Neural crest cell (in vitro differentiated cells): ENCODE measurements around the gene EMC9. TPM values are rescaled to one million over a fixed set of nuclear protein-coding genes. Genes with fewer than 3 reads are reported as not detected.

Experiments
- DNase-seq: peaks from one replicate; pipeline ENCODE4 v3.0.0; 2021; ENCODE audit warnings: low read depth, mixed read lengths, low spot score
- H3K27ac Mint-ChIP-seq: one replicate; pipeline ENCODE4 v1.8.0; 2021; ENCODE audit warnings: mild to moderate bottlenecking, mixed read lengths; ENCODE audit not compliant: unreplicated experiment
- H3K27me3 Mint-ChIP-seq: 2 replicates; pipeline ENCODE4 v1.8.0; 2021; ENCODE audit warnings: low read depth, mild to moderate bottlenecking, mixed read lengths
- H3K36me3 Mint-ChIP-seq: 2 replicates; pipeline ENCODE4 v1.8.0; 2021; ENCODE audit warnings: low read depth, mild to moderate bottlenecking, mixed read lengths
- H3K4me1 Mint-ChIP-seq: 2 replicates; pipeline ENCODE4 v1.8.0; 2021; ENCODE audit warnings: mixed read lengths
- H3K4me3 Mint-ChIP-seq: one replicate; pipeline ENCODE4 v1.8.0; 2021; ENCODE audit warnings: mild to moderate bottlenecking, mixed read lengths
- H3K9me3 Mint-ChIP-seq: 2 replicates; pipeline ENCODE4 v1.8.0; 2021; ENCODE audit warnings: mixed read lengths
- total RNA-seq: library from RNA; stranded (reverse); gene quantifications from 2 replicates; pipeline ENCODE4 v1.2.1, GENCODE V29; 2021
- TF ChIP-seq, protein P1 (sequence below): fragments of 200-600 bp; sonication (generic); conservative IDR thresholded peaks from 2 replicates; pipeline ENCODE4 v1.5.0; 2021; ENCODE audit warnings: antibody characterized with exemption, mild to moderate bottlenecking

The EMC9 gene
- total RNA-seq, 1 donor from 2014 or later, result 28.3 TPM

DNA sequence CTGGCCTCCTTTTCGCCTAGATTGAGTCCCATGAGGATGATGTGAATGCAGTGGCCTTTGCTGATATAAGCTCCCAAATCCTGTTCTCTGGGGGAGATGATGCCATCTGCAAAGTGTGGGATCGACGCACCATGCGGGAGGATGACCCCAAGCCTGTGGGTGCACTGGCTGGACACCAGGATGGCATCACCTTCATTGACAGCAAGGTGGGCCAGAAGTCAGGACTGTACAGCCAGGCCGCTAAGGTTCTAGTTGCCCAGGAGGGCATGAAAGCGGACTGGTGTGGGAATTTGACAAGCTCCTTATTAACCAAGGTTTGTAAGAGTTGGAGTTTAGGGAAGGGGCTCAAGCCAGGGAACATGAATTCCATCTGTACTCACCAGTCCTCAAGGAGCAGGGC lies 21.7 kb downstream of the EMC9 start:
- Mint-ChIP-seq H3K27me3 (no peaks in the 10 kb centered on the region), H3K36me3 (peaks cover 2% of the 10 kb centered on the region), H3K4me1 (peaks cover 20% of the 10 kb centered on the region), H3K9me3 (no peaks in the 10 kb centered on the region), H3K4me3 (no peak overlapping the region), H3K27ac (no peak overlapping the region)
- DNase-seq, result no peak
- TF ChIP-seq, protein P1, sequence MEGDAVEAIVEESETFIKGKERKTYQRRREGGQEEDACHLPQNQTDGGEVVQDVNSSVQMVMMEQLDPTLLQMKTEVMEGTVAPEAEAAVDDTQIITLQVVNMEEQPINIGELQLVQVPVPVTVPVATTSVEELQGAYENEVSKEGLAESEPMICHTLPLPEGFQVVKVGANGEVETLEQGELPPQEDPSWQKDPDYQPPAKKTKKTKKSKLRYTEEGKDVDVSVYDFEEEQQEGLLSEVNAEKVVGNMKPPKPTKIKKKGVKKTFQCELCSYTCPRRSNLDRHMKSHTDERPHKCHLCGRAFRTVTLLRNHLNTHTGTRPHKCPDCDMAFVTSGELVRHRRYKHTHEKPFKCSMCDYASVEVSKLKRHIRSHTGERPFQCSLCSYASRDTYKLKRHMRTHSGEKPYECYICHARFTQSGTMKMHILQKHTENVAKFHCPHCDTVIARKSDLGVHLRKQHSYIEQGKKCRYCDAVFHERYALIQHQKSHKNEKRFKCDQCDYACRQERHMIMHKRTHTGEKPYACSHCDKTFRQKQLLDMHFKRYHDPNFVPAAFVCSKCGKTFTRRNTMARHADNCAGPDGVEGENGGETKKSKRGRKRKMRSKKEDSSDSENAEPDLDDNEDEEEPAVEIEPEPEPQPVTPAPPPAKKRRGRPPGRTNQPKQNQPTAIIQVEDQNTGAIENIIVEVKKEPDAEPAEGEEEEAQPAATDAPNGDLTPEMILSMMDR, result no peak

DNA sequence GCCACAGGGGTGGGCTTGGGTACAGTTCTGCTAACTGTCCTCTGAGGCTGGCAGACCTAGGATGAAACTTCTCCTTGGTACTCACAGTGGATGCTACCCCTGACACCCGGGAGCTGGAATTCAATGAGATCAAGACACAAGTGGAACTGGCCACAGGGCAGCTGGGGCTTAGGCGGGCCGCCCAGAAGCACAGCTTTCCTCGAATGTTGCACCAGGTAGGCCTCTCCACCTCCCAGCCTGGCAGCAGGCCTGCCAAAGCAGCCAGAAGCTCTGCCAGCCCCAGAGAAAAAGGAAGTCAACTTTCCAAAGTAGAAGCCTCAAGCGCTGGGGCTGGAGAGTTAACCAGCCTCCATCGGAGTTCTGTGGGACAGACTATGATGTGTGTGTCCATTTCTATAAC lies 24.2 kb downstream of the EMC9 start:
- H3K4me1 Mint-ChIP-seq, result peaks cover 26% of the 10 kb centered on the region
- peaks cover 2% of the 10 kb centered on the region for H3K36me3 Mint-ChIP-seq
- TF ChIP-seq, protein P1, result no peak
- H3K9me3 Mint-ChIP-seq, result no peaks in the 10 kb centered on the region
- no peaks in the 10 kb centered on the region for H3K27me3 Mint-ChIP-seq
- DNase-seq, result no peak
- no peak overlapping the region for H3K4me3 Mint-ChIP-seq
- H3K27ac Mint-ChIP-seq, result no peak overlapping the region

DNA sequence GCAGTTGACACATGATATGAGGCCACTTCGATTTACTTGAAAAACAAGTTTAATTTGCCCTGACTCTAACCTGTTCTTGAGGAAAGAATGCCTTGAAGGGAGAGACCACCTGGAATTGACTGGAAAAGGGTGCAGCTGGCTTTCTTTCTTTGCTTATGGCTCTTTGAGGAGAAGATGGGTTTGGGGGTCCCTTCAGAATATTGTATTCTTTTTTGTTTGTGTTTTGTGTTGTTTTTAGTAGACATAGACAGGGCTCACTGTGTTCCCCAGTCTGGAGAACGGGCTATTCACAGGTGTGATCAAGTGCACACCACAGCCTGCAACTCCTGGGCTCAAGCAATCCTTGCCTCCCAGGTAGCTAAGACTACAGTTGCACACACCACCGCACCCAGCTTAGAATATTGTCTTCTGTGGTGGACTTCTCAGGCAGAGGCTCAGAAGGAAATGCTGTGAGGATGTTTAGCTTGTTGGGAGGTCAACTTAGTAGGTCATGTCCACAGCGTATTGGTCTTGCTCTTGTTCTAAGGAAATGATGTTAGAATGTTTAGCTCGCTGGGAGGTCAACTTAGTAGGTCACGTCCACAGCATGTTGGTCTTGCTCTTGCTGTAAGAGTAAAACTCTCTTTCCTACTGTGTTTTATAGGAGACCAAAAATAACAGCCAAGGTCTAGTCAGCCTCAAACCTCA lies 25.1 kb downstream of the EMC9 start:
- TF ChIP-seq, protein P1, result no peak
- Mint-ChIP-seq H3K27ac (no peak overlapping the region), H3K36me3 (peaks cover 2% of the 10 kb centered on the region), H3K9me3 (no peaks in the 10 kb centered on the region), H3K27me3 (no peaks in the 10 kb centered on the region), H3K4me1 (peaks cover 26% of the 10 kb centered on the region), H3K4me3 (peak overlapping the region; percentile 99)
- no peak for DNase-seq

DNA sequence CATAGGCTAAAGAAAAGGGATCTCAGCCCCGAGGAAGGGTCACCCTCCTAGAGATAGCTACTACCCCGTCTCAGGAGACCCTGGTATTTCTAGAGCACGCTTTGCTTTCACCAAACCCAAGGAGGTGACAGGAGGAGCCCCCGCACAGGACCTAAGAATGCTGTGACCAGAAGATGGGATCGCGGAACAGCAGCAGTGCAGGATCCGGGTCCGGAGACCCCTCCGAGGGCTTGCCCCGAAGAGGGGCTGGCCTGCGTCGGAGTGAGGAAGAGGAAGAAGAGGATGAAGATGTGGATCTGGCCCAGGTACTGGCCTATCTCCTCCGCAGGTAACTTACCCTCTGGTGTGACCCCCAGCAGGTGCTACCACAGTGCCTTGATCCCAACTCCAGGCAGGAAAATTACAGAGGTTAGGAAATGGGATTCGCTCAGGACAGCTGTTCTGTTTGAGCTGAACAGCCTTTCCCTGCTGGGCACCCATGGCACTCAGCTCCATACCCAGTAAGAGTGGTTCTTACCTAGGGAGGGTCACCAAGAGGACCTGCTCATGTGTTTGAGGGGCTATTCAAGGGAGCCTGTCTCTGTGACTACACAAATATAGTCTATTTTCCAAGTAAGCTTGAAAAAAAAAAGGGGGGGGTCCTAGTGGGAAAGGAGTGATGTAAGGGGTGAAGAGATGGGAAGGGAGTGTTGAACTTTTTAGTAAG lies 25.8 kb downstream of the EMC9 start:
- H3K27me3 Mint-ChIP-seq, result no peaks in the 10 kb centered on the region
- peaks cover 2% of the 10 kb centered on the region for H3K36me3 Mint-ChIP-seq
- DNase-seq, result no peak
- H3K4me3 Mint-ChIP-seq, result peak overlapping the region; percentile 99
- peaks cover 26% of the 10 kb centered on the region for H3K4me1 Mint-ChIP-seq
- H3K27ac Mint-ChIP-seq, result peak overlapping the region; percentile 99
- TF ChIP-seq, protein P1, result no peak
- no peaks in the 10 kb centered on the region for H3K9me3 Mint-ChIP-seq

DNA sequence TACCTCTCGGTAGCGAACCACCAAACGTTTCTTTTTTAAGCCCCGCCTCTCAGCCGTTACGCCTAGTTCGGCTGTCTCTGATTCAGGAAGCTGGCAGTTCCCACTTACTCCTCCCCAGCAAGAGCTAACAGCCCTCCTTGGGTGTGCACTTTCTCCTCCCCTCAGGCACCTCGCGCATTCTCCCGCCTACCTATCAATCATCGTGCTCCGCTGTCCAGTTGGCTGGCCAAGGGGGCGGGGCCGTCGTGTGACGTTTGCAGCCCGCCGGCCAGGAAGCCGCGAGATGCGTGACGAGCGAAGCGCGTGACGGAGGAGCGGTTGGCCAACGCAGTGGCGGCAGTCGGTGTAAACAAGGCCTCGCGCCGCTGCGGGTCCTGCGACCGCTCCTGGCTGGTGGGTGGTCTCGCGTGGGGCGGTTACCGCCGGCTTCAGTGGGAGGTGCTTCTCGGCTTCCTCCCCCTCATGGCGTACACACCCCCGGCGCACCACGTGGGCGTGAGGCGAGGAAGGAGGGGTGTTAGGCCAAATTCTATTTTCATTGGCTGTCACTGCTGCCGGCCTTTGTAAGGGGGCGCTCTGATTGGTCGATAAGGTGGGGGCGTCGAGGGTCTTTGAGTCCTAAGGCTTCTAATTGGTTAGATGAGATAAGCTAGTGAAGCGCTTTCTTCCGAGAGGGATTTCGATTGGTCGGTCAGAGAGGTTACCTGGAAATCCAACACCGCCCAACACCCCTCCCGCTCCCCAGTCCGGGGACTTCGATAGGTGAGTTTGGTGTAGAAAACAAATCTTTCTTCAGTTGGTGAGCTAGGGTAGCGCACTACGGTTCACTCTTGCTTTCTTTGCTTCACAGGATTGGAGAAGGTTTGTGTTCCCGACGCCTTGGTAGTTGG lies 26.6 kb downstream of the EMC9 start, which contains the start of the genes DCAF11 and NRL:
Gene DCAF11, plus strand, starts transcription at position 246 of the 890 bp plus-strand sequence. CDS start 818 bp downstream, outside the sequence.
Gene NRL, minus strand, starts transcription at position 418 of the 890 bp plus-strand sequence. CDS start 32,101 bp downstream, outside the sequence.
- peak within 1 kb of the TSS; percentile 99 for H3K4me3 Mint-ChIP-seq
- H3K4me1 Mint-ChIP-seq, result peaks cover 26% of the 10 kb centered on the region
- DNase-seq, result peak; percentile 97
- no peaks in the 10 kb centered on the region for H3K9me3 Mint-ChIP-seq
- peak within 1 kb of the TSS; percentile 99 for H3K27ac Mint-ChIP-seq
- peaks cover 2% of the 10 kb centered on the region for H3K36me3 Mint-ChIP-seq
- no peaks in the 10 kb centered on the region for H3K27me3 Mint-ChIP-seq
- TF ChIP-seq, protein P1, result no peak
